GM18520 (cell line): ENCODE results near the gene ACOT11.
"Not testable (repeated sequence)": the region's sequence is repeated elsewhere in the genome, so short reads cannot be mapped to it uniquely, and the experiment has no call there.

Source experiments
- ATAC-seq: cut with Tn5 transposase; IDR thresholded peaks from one replicate; pipeline ENCODE4 v1.9.1; 2021; ENCODE audit not compliant: unreplicated experiment

The ACOT11 gene

DNA sequence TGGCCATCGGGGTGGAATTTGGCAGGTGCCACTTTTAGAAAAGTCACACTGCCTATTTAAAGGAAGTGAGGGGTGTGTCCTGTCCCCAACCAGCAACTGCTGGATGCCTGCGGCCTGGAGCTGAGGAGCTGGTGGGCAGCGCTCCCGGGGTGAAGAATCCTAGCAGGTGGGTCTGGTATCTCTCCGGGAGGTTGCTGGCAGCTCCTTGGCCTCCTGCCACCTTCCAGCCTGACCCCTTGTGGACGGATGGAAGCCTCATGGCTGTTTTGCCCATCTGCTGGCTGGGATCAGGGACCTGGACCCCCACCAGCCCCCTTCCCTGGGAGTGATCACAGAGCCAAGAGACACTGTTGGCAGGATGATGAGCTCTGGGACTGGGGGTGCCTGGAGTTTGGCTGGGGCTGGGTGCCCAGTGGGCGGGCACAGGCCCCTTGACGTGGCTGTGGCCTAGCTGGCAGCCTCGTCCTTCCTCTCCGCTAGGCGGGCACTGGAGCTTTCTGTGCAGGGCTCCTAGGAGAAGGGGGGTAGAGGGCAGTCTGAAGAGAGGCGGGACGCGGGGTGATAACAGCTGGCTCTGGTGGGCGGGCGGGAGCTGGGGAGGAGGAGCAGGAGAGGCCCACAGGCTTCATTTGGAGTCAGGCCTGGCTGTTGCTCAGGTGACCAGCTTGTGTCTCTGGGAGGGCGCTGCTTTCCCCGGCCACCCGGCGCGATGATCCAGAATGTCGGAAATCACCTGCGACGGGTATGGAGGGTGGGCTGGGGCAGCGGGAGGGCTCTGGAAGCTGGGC is at the start of gene ACOT11:
ACOT11 (plus strand) TSS at position 628 of the 788 bp plus-strand sequence; CDS start at position 710, 82 bp downstream.
- ATAC-seq, result no peak

GRCh38 chr1:54498383-54499096 is 49.5 kb upstream of the ACOT11 start:
- ATAC-seq, result no peak

- ATAC-seq, result no peak
These were observed 49.0 kb upstream of the ACOT11 start for GRCh38 chr1:54499097-54499359.

GRCh38 chr1:54499360-54500106 is 48.5 kb upstream of the ACOT11 start:
- no peak for ATAC-seq

- ATAC-seq, result no peak
These were observed 48.0 kb upstream of the ACOT11 start for GRCh38 chr1:54500107-54500431.

- no peak for ATAC-seq
These were observed 46.2 kb upstream of the ACOT11 start for GRCh38 chr1:54501849-54502248.

DNA sequence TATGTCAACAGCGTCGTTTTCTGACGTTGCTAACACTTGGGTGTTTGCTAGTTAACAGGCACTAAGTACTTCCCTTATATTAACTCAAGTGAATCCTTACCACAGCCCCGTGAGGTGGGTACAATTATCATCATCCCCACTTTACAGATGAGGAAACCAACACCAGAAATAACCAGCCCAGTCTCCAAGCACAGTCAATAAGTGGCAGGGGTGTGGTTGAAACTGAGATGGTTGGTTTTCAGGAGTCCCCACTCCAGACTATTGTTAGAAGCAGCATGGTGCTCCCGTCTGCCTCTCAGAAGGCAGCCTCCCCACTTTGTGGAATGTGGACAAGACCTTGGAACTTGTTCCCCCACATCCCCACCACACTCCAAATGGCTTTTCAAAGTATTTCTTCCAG is 45.7 kb upstream of the ACOT11 start:
- no peak for ATAC-seq

GRCh38 chr1:54506594-54506993 is 41.4 kb upstream of the ACOT11 start:
- ATAC-seq, result no peak

DNA sequence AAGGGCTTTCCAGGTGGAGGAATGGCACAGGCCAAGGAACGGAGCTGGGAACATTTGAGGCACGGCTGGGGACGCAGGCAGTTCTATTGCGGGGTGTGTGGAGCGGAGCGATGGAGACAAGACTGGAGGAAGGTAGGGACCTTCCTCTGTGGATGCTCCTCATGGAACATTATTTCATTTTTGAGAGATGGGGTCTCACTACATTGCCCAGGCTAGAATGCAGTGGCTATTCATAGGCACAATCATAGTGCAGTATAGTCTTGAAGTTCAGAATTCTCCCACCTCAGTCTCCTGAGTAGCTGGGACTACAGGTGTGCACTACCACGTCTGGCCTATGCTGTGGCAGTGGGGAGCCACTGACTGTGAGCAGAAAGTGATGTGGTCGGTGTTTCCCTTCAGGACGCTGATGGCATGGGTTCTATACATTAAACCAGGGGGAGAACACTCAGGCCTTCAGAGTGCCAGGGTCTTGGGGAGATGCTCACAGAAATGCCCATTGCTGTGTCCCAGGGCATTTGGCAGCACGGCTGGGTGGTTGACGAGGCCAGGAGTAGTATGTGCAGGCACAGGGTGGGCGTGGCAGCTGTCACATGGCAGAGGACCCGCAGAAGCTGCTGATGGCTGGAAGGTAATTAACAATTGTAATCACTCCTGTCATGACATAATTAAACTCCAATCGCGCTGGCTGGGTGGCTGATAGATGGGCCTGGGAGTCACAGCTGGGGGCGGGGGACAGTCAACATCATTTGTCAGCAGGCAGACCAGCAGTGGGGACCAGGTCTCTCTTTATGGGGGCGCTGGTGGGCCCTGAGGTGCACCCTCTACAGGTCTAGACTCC is 40.8 kb upstream of the ACOT11 start:
- ATAC-seq, result no peak

DNA sequence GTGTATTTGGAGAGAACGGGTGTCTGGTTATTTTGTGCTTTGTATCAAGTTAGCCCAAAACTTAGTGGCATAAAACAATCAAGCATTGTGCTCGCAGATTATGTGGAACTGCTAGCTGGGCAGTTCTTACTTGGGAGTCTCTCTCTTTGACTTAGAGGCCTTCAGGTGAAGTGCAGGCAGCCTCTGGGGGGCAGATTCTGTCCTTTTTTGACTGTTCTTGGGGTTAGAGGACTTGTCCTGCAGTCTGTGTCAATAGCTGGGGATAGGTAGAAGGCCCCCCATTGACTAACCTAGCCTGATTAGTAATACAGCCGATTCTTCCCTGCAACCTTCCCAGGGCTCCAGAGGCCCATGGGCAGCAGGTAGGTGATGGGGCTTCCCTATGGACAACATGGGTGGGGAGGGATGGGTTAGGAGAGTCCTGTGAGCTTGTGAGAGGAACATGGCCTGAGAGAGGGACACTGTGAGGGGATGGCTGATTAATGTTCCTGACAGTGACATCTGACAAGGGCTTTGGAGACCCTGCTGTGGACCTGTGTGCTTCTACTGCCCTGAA is 37.2 kb upstream of the ACOT11 start:
- no peak for ATAC-seq

DNA sequence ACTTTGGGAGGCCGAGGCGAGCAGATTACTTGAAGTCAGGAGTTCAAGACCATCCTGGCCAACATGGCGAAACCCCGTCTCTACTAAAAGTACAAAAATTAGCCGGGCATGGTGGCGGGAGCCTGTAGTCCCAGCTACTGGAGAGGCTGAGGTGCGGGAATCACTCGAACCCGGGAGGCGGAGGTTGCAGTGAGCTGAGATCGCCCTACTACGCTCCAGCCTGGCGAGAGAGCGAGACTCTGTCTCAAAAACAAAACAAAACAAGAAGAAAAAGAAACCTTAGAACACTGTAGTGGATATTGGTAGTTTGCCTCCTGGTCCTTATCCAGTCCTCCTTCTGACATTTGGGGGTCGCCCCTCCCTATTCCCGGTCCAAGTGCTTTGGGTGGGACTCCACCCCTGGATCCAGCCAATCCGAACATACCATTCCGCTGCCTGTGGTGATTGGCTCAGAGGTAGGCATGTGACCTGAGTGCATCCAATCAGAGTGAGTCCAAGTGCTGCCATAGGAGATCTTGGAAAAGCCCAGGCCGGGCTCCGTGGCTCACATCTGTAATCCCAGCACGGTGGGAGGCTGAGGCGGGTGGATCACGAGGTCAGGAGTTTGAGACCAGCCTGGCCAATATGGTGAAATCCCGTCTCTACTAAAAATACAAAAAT is 34.0 kb upstream of the ACOT11 start:
- not testable (repeated sequence) for ATAC-seq

- ATAC-seq, result no peak
These were observed 31.6 kb upstream of the ACOT11 start for GRCh38 chr1:54516249-54516920.

DNA sequence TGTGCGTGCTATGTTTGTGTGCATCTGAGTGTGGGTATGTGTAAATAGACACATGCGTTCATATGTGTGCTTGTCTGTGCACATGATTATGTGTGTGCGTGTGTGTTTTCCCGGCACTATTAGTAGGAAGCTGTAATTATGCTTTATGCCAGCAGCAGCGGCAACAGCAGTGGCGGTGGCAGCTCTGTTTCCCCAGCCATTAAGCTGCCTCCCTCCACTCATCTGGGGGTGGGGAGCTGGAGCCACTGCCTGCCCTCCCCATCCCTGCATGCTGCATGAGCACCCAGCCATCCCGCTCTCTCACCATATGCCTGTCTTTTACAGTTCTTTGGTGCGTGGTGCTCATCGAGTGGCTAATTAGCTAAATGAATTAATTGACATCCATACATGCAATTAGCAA is 30.5 kb upstream of the ACOT11 start:
- no peak for ATAC-seq

DNA sequence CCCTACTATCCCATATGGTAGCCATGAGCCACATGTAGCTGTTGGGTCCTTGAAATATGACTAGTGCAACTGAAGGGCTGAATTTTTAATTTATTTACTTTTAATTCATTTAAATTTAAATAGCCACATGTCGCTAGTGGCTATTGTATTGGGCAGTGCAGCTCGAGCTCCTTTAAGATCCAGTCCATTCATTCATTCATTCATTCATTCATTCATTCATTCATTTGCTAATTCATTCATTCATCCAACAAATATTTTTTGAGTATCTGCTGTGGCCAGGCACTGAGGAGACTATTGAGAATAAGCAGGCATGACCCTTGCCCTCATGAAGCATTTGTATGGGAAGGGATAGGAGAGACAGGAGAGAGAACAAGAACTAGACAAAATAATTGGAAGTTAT is 29.5 kb upstream of the ACOT11 start:
- ATAC-seq, result no peak

DNA sequence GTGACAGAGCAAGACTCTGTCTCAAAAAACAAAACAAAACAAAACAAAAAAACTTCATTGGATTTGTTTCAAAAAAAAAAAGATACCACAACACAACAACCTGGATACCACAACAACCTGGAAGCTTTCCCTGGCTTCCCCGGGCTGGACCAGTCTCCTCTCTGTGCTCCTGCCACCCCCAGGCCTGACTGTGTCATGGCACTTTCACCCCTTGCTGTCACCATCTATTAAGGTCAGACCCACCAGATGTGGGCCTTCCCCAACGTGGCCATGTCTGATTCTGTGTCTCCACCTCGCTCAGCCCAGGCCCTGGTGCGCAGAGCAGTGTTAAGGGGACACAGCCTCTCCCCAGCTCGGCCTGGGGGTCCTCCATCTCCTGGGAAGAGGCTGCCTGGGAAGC is 28.3 kb upstream of the ACOT11 start:
- ATAC-seq, result no peak

- no peak for ATAC-seq
These were observed 27.3 kb upstream of the ACOT11 start for GRCh38 chr1:54520631-54521321.

GRCh38 chr1:54526565-54526964 is 21.5 kb upstream of the ACOT11 start:
- not testable (repeated sequence) for ATAC-seq

DNA sequence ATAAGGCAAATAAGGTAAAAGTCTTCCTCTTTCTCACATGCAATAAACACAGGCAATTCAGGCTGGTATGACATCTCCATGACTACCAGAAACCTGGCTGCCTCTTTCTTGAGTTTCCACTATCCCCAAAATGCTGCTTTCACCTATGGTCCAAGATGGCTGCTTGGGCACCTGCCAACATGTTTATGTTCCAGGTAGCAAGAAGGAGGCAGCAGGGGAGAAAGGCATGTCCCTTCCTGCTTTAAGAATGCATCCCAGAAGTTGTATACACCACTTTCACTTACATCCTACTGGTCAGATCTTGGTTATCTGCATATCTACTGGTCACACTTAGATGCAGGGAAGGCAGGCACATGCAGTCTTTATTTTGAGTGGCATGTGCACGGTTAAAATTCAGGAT is 19.4 kb upstream of the ACOT11 start:
- no peak for ATAC-seq

GRCh38 chr1:54532033-54532432 is 16.0 kb upstream of the ACOT11 start:
- no peak for ATAC-seq
